DND-41 (cell line): ENCODE results near the gene GLOD5.

Source experiments
- ATAC-seq: fragments of 200-7000 bp; cut with Tn5 transposase; 3 replicates; pipeline ENCODE4 v1.9.1; 2021; ENCODE audit warnings: low read depth; ENCODE audit not compliant: insufficient read depth
- DNase-seq: peaks from one replicate; pipeline ENCODE4 v3.0.0-alpha.2; 2020
- H2AFZ ChIP-seq: 2 replicates; pipeline ENCODE4 v1.6.0; 2012; ENCODE audit warnings: low read depth, low read length
- H3K27ac ChIP-seq: 2 replicates; pipeline ENCODE4 v1.5.1; 2012; ENCODE audit warnings: low read length, inconsistent platforms
- H3K27me3 ChIP-seq: fragments of 200-600 bp; sonication (generic); 2 replicates; pipeline ENCODE4 v1.6.0; 2012; ENCODE audit warnings: low read length, mild to moderate bottlenecking, inconsistent platforms; ENCODE audit not compliant: insufficient read depth, poor library complexity
- H3K36me3 ChIP-seq: 2 replicates; pipeline ENCODE4 v1.5.1; 2012; ENCODE audit warnings: low read length, inconsistent platforms; ENCODE audit not compliant: insufficient read depth
- H3K4me1 ChIP-seq: 2 replicates; pipeline ENCODE4 v1.5.1; 2012; ENCODE audit warnings: mild to moderate bottlenecking, low read length; ENCODE audit not compliant: insufficient read depth
- H3K4me2 ChIP-seq: 2 replicates; pipeline ENCODE4 v1.6.0; 2012; ENCODE audit warnings: mild to moderate bottlenecking, moderate library complexity, low read length, inconsistent platforms; ENCODE audit not compliant: insufficient read depth
- H3K4me3 ChIP-seq, 2 experiments: fragments of 200-600 bp in 1 of 2; shearing (Covaris generic) in 1 of 2; 2 replicates each; pipeline ENCODE4 v1.5.1; 2012 to 2016; ENCODE audit warnings: inconsistent platforms in 2 of 2, low read length in 2 of 2, mild to moderate bottlenecking in 2 of 2, low read depth in 1 of 2, moderate library complexity in 1 of 2
- H3K79me2 ChIP-seq: 2 replicates; pipeline ENCODE4 v1.6.0; 2012; ENCODE audit warnings: low read length, inconsistent platforms; ENCODE audit not compliant: insufficient read depth
- H3K9ac ChIP-seq: 2 replicates; pipeline ENCODE4 v1.6.0; 2012; ENCODE audit warnings: low read depth, mild to moderate bottlenecking, inconsistent platforms, low read length, moderate library complexity
- H3K9me3 ChIP-seq: 2 replicates; pipeline ENCODE4 v1.5.1; 2012; ENCODE audit warnings: low read length, moderate library complexity, mild to moderate bottlenecking, inconsistent platforms; ENCODE audit not compliant: insufficient read depth, severe bottlenecking
- H4K20me1 ChIP-seq: 2 replicates; pipeline ENCODE4 v1.6.0; 2012; ENCODE audit warnings: low read length; ENCODE audit not compliant: insufficient read depth
- EZH2 ChIP-seq: IDR thresholded peaks from 3 replicates; pipeline ENCODE4 v1.6.1; 2012; ENCODE audit warnings: borderline replicate concordance, low read depth, mild to moderate bottlenecking, moderate library complexity, low read length, inconsistent platforms; ENCODE audit not compliant: severe bottlenecking
- TF ChIP-seq, protein P1 (sequence below): IDR thresholded peaks from 2 replicates; pipeline ENCODE4 v1.5.1; 2012; ENCODE audit warnings: borderline replicate concordance, low read length, moderate library complexity, mild to moderate bottlenecking; ENCODE audit not compliant: poor library complexity, severe bottlenecking; ENCODE audit errors: extremely low read depth

Gene GLOD5

DNA sequence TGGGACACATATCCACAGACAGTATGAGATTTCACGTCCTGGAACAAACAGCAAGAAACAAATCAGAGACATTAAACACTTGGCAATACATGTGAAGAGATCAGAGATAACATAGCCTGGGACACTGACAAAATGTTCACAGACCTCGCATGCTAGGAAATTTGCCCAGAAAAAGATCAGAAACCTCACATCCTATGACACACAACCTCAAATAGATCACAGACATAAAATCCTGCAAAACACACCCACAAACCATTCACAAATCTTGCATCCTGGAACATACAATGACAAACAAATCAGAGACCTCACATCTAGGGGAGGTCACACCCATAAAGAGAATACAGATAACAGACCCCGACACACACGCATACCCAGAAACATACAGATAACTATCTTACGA is 47.0 kb upstream of the GLOD5 start:
- ATAC-seq (no peak), DNase-seq (no peak)
- no peaks in the 10 kb centered on the region; the same call in 1 of the 2 replicates for H3K79me2 ChIP-seq
- no peak overlapping the region for H2AFZ ChIP-seq
- H3K4me2 ChIP-seq, result no peak overlapping the region
- peaks cover 9% of the 10 kb centered on the region; the same call in 1 of the 2 replicates for H3K4me1 ChIP-seq
- no peak overlapping the region for H3K27ac ChIP-seq
- H3K9me3 ChIP-seq, result no peaks in the 10 kb centered on the region
- no peak overlapping the region for H3K4me3 ChIP-seq
- peaks cover 3% of the 10 kb centered on the region; the same call in 1 of the 2 replicates for H4K20me1 ChIP-seq
- H3K27me3 ChIP-seq, result no peaks in the 10 kb centered on the region
- no peak overlapping the region for H3K9ac ChIP-seq
- no peak for TF ChIP-seq EZH2
- TF ChIP-seq, protein P1, sequence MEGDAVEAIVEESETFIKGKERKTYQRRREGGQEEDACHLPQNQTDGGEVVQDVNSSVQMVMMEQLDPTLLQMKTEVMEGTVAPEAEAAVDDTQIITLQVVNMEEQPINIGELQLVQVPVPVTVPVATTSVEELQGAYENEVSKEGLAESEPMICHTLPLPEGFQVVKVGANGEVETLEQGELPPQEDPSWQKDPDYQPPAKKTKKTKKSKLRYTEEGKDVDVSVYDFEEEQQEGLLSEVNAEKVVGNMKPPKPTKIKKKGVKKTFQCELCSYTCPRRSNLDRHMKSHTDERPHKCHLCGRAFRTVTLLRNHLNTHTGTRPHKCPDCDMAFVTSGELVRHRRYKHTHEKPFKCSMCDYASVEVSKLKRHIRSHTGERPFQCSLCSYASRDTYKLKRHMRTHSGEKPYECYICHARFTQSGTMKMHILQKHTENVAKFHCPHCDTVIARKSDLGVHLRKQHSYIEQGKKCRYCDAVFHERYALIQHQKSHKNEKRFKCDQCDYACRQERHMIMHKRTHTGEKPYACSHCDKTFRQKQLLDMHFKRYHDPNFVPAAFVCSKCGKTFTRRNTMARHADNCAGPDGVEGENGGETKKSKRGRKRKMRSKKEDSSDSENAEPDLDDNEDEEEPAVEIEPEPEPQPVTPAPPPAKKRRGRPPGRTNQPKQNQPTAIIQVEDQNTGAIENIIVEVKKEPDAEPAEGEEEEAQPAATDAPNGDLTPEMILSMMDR, result no peak
- no peaks in the 10 kb centered on the region for H3K36me3 ChIP-seq

DNA sequence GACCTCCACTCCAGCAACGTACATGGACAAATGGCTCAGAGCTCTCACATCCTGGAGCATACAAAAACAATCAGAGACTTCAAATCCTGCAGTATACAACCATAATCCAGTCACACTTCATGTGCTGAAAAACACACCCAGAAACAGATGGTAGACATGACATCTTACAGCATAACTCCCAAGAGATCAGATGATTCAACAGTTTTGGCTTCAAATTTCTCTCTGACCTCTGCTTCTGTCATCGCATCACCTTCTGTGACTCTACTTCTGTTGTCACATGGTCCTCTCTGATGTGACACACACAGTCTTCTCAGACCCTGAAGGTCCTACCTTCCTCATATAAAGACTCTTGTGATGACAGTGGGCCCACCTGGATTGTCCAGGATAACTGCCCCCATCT is 46.5 kb upstream of the GLOD5 start:
- no peaks in the 10 kb centered on the region for H3K27me3 ChIP-seq
- H4K20me1 ChIP-seq, result no peaks in the 10 kb centered on the region
- no peak overlapping the region for H3K4me3 ChIP-seq
- no peaks in the 10 kb centered on the region; the same call in 1 of the 2 replicates for H3K79me2 ChIP-seq
- peaks cover 9% of the 10 kb centered on the region; the same call in 1 of the 2 replicates for H3K4me1 ChIP-seq
- H3K9ac ChIP-seq, result no peak overlapping the region
- H3K4me2 ChIP-seq, result no peak overlapping the region
- no peak overlapping the region for H3K27ac ChIP-seq
- no peak for DNase-seq
- no peak overlapping the region for H2AFZ ChIP-seq
- no peaks in the 10 kb centered on the region for H3K36me3 ChIP-seq
- ATAC-seq, result no peak
- H3K9me3 ChIP-seq, result no peaks in the 10 kb centered on the region
- TF ChIP-seq, protein P1, result no peak
- TF ChIP-seq EZH2, result no peak

DNA sequence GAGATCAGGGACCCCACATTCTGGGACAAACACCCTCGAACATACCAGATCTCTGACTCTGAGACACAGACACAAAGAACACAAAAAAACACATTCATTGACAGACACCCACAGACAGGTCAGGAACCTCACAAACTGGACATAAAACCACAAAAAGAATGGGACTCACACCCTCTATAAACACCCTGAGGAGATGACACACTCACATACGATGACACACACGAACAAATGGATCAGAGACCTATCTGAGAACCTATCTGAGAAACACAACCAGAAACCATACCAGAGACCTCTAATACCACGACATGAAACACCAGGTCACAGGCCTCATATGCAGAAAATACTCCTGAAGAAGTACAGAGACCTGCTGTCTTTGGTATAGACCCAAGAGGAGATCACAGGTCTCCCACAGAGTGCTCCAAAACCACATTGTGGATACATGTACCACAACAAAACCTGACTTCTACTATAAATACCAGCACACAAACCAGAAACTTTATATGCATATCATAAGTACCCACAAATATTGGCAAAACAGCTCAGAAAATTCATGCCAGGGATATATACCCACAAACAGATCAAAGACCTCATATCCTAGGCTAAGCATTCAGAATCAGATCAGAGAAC is 45.6 kb upstream of the GLOD5 start:
- no peaks in the 10 kb centered on the region for H4K20me1 ChIP-seq
- no peaks in the 10 kb centered on the region for H3K9me3 ChIP-seq
- ATAC-seq, result peak; percentile 53; the same call in 1 of the 3 replicates
- H2AFZ ChIP-seq, result no peak overlapping the region
- no peak overlapping the region for H3K9ac ChIP-seq
- no peak overlapping the region for H3K27ac ChIP-seq
- no peaks in the 10 kb centered on the region; the same call in 1 of the 2 replicates for H3K79me2 ChIP-seq
- H3K4me3 ChIP-seq, result no peak overlapping the region
- TF ChIP-seq, protein P1, result no peak
- TF ChIP-seq EZH2, result no peak
- no peak overlapping the region for H3K4me2 ChIP-seq
- H3K36me3 ChIP-seq, result no peaks in the 10 kb centered on the region
- no peaks in the 10 kb centered on the region for H3K27me3 ChIP-seq
- H3K4me1 ChIP-seq, result peaks cover 9% of the 10 kb centered on the region; the same call in 1 of the 2 replicates
- no peak for DNase-seq

DNA sequence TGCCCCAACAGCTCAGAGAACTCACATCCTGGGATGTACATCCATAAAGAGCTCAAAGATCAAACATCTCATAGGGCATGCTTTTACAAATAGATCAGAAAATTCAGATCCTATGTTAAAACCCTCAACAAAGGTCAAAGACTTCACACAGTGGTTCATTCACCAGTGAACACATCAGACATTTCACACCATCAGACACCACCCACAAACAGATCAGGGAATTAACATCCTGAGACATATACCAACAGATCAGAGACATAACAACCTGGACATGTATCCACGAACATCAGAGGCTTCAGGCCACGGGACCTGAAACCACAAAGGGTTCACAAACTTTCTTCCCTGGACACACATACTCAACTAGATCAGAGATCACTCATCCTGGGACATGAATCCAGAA is 41.6 kb upstream of the GLOD5 start:
- Histone ChIP-seq H3K36me3 (no peaks in the 10 kb centered on the region), H3K27me3 (no peaks in the 10 kb centered on the region), H3K9me3 (no peaks in the 10 kb centered on the region), H3K4me1 (no peaks in the 10 kb centered on the region), H3K79me2 (no peaks in the 10 kb centered on the region; the same call in 1 of the 2 replicates), H4K20me1 (no peaks in the 10 kb centered on the region), H2AFZ (no peak overlapping the region), H3K9ac (no peak overlapping the region), H3K4me2 (no peak overlapping the region), H3K4me3 (no peak overlapping the region), H3K27ac (no peak overlapping the region)
- no peak for ATAC-seq
- no peak for DNase-seq
- TF ChIP-seq, protein P1, result no peak
- no peak for TF ChIP-seq EZH2
